HepG2 (cell line): Measurements from ENCODE around the gene ARHGEF1. TPM values are rescaled to one million over a fixed set of nuclear protein-coding genes. Genes with fewer than 3 reads are reported as not detected.

Experiments
- KDM3A ChIP-seq: IDR thresholded peaks from 2 replicates; pipeline ENCODE4 v1.6.1; 2018; ENCODE audit warnings: low read depth, missing compliant biosample characterization
- NFAT5 ChIP-seq: sonication (generic); formaldehyde crosslinking; IDR thresholded peaks from 2 replicates; pipeline ENCODE4 v1.4.0; 2020; ENCODE audit warnings: missing genetic modification reagents
- RERE ChIP-seq: IDR thresholded peaks from 2 replicates; pipeline ENCODE4 v1.6.1; 2016; ENCODE audit warnings: low read depth, missing genetic modification reagents, missing compliant biosample characterization
- RORA ChIP-seq: sonication (generic); formaldehyde crosslinking; IDR thresholded peaks from 2 replicates; pipeline ENCODE4 v1.5.0; 2020; ENCODE audit warnings: mild to moderate bottlenecking, missing genetic modification reagents, moderate library complexity
- SETDB1 ChIP-seq: sonication (generic); formaldehyde crosslinking; IDR thresholded peaks from 2 replicates; pipeline ENCODE4 v1.5.1; 2020; ENCODE audit warnings: missing genetic modification reagents, mild to moderate bottlenecking, borderline replicate concordance
- TFDP1 ChIP-seq: IDR thresholded peaks from 2 replicates; pipeline ENCODE4 v1.6.1; 2016; ENCODE audit warnings: missing compliant biosample characterization, missing genetic modification reagents, borderline replicate concordance
- ZBTB10 ChIP-seq: sonication (generic); formaldehyde crosslinking; IDR thresholded peaks from 2 replicates; pipeline ENCODE4 v1.4.0; 2020; ENCODE audit warnings: missing genetic modification reagents, borderline replicate concordance
- ZNF205 ChIP-seq: IDR thresholded peaks from 2 replicates; pipeline ENCODE4 v1.6.1; 2018; ENCODE audit warnings: missing biosample characterization, missing genetic modification reagents
- ZNF382 ChIP-seq: sonication (generic); formaldehyde crosslinking; IDR thresholded peaks from 2 replicates; pipeline ENCODE4 v1.5.0; 2020; ENCODE audit warnings: missing genetic modification reagents, mild to moderate bottlenecking, borderline replicate concordance
- ZNF670 ChIP-seq: sonication (generic); formaldehyde crosslinking; IDR thresholded peaks from 2 replicates; pipeline ENCODE4 v1.8.0; 2022; ENCODE audit warnings: mild to moderate bottlenecking, missing genetic modification reagents, borderline replicate concordance
- ZNF709 ChIP-seq: sonication (generic); formaldehyde crosslinking; IDR thresholded peaks from 2 replicates; pipeline ENCODE4 v1.5.0; 2020; ENCODE audit warnings: mild to moderate bottlenecking, missing genetic modification reagents
- ZNF83 ChIP-seq: sonication (generic); formaldehyde crosslinking; IDR thresholded peaks from 2 replicates; pipeline ENCODE4 v1.4.0; 2020; ENCODE audit warnings: missing genetic modification reagents, mild to moderate bottlenecking, borderline replicate concordance
- ZSCAN31 ChIP-seq: sonication (generic); formaldehyde crosslinking; IDR thresholded peaks from 2 replicates; pipeline ENCODE4 v1.5.0; 2020; ENCODE audit warnings: low read depth, mild to moderate bottlenecking, missing genetic modification reagents
- polyA plus RNA-seq, 8 experiments: library from polyadenylated mRNA; depleted of rRNA in 3 of 8; stranded (reverse) in 7 of 8; unstranded in 1 of 8; fragments of >200 nt; fragmentation: Illumina TruSeq in 4 of 8; extraction: Trizol in 4 of 8; gene quantifications; 2 replicates each; pipeline versions ENCODE4 v1.2.1 to v1.2.3, GENCODE V29; 2011 to 2016; ENCODE audit warnings: low read depth in 4 of 8, missing spikeins in 1 of 8, mixed read lengths in 1 of 8; ENCODE audit not compliant: insufficient read depth in 1 of 8
- total RNA-seq, 5 experiments: library from RNA; depleted of rRNA; stranded (reverse); fragments of >200 nt; fragmentation: Illumina TruSeq; extraction: Trizol; gene quantifications; 2 replicates each; pipeline ENCODE4 v1.2.3, GENCODE V29; 2016; ENCODE audit warnings: low read depth in 1 of 5

The ARHGEF1 gene
- total and polyA plus RNA-seq, 2 of the 13 experiments (the other 11 are each of a cell fraction or from before 2014, with no cell fraction given), result 33.7 to 34.7 TPM

GRCh38 chr19:41882568-41883462, at the start of gene ARHGEF1 (continued):
- no peak for TF ChIP-seq NFAT5 (CRISPR knock-in tag)
- TF ChIP-seq KDM3A (CRISPR knock-in tag), result 0 out of 2 replicates have a peak, but pooled peaks have one; percentile 26
- 0 out of 2 replicates have a peak, but pooled peaks have one; percentile 23 for TF ChIP-seq ZNF670 (CRISPR knock-in tag)
- TF ChIP-seq RORA (CRISPR knock-in tag), result no peak
- peak; percentile 36 for TF ChIP-seq ZNF709
- TF ChIP-seq ZNF205, result no peak
- no peak for TF ChIP-seq ZBTB10 (CRISPR knock-in tag)
- TF ChIP-seq TFDP1 (CRISPR knock-in tag), result no peak
- no peak for TF ChIP-seq RERE
- TF ChIP-seq ZNF83 (CRISPR knock-in tag), result no peak
- no peak for TF ChIP-seq SETDB1 (CRISPR knock-in tag)
- no peak for TF ChIP-seq ZNF382 (CRISPR knock-in tag)
- TF ChIP-seq ZSCAN31, result no peak
